Putamen (tissue), 1 donor: ENCODE results near the gene UPK3BL1.
A peak's percentile ranks its signal among the peaks of the same experiment; 100 is the strongest.
"Not testable (repeated sequence)": the region's sequence is repeated elsewhere in the genome, so short reads cannot be mapped to it uniquely, and the experiment has no call there.

Experiments used
- DNase-seq: peaks from one replicate; pipeline ENCODE4 v3.0.0-alpha.2; 2016; ENCODE audit warnings: low spot score

UPK3BL1 gene

DNA sequence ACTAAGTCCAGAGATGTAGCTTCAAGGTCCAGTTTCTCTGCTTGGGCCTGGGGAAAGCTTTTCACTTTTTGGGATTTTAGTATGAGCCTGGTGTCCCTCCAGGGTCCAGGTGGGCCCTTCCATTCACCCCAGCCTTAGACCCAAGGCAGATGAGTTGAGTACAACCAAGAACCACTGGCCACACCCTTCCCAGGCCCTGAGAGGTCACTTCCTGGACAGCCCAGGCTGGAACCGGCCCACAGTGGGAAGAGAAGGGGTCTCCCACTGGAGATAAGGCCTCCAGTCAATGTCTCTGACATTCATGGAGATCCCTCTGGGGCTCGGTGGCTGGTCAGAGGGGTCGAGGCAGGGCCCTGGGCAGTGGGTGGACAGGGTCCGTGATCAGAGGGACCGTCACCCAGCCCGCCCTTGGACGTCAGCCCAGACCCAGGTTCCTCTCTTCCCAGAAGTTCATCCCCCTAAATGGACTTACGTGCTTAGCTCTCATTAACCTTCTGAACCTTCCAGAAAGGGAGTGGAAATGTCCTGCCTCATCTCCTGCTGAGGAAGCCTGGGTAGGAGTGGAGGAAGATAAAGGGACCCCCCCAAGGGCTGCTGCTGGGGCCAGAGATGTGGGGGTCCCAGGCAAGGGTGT lies 15.2 kb downstream of the UPK3BL1 start:
- DNase-seq, result not testable (repeated sequence)

DNA sequence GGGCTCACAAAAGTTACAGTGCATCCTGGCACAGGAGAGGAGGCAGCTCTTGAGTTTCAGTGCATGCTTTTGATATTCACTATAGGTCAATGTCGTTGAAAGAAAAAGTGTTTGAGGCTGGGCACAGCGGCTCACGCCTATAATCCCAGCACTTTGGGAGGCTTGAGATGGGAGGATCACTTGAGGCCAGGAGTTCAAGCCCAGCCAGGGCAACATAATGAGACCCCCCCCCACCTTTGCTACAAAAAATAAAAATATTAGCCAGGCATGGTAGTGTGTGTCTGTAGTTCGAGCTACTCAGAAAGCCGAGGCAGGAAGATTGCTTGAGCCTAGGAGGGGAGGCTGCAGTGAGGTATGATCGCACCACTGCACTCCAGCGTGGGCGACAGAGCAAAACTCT lies 24.5 kb downstream of the UPK3BL1 start:
- not testable (repeated sequence) for DNase-seq

DNA sequence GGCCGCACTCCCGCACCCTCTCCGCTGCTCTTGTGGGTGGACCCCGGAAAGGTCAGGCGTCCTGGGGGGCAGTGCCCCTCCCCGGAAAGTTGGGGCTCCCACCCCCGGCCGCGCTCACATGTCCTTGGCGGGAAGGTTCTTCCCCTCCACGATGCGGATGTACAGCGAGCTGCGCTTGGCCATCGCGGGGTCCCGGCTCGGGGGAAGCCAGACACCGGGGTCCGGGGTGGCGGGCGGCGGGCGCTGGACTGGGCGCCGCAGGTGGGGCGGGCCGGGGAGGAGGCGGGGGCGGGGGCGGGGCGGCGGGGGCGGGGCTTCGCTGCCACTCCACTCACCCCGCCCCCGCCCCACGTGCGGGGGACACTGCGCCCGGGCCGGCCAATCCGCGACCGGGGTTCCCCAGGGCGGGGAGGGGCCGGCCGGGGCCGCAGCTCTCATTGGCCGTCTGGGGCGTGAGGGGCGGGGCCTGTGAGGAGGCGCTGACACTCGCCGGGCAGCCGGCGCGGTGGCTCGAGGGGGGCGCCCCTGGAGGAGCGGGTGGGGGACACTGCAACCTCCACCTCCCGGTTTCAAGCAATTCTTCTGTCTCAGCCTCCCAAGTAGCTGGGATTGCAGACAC lies 26.0 kb downstream of the UPK3BL1 start, which contains the start of gene RASA4:
RASA4 (minus strand) TSS at position 250 of the 619 bp plus-strand sequence; CDS start at position 183, 67 bp downstream.
- peak; percentile 23 for DNase-seq

DNA sequence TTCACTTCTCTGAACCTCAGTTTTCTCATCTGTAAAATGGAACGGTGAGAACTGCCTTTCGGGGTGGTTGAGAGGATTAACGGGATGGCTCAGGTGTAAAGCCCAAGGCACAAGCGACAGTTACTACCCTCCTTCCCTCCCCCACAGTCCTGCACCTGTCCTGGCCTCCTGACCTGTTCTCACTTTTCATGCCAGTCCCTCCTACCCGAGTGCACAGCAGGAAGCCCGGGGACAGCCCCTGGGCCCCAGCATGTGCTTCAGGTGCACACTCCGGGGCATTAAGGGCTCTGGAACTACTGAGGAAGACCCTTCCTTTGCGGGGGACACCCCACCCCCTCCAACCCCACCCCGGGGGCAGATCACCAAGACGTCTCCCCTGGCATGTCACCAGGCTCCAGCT lies 26.7 kb downstream of the UPK3BL1 start:
- not testable (repeated sequence) for DNase-seq

DNA sequence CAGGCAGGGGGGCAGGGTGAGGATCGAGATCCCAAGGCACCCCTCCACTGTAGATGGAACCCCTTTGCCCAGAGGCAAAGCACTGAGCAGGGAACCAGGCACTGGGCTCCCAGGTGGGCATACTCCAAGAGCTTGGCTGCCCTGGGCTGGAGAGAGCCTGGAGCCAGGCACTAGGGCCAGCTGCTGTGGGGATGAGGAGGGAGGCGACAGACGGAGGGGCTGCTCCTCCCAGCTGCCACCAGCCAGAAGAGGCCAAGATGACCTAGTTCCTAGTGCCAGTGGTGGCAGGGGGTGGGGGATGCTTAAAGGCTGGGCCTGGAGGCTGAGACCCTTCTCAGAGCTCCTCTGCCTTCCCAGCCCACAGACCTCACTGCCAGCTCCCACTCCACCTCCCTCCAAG lies 27.7 kb downstream of the UPK3BL1 start:
- not testable (repeated sequence) for DNase-seq

DNA sequence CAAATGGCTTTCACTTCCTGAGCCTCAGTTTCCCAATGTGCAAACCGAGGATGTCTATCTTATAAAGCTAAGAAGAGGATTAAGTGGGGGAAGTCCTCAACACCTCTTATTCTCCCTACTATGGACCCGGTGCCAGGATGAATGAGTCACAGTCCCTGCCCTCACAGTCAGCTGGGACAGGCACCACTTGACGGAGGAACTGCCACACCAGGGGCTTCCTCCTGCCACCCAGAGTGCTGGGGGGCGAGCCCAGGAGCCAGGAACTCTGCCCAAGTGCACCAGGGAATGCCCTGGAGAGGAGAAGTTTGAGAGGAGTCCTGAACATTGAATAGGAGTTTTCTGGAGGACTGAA lies 28.3 kb downstream of the UPK3BL1 start:
- not testable (repeated sequence) for DNase-seq

DNA sequence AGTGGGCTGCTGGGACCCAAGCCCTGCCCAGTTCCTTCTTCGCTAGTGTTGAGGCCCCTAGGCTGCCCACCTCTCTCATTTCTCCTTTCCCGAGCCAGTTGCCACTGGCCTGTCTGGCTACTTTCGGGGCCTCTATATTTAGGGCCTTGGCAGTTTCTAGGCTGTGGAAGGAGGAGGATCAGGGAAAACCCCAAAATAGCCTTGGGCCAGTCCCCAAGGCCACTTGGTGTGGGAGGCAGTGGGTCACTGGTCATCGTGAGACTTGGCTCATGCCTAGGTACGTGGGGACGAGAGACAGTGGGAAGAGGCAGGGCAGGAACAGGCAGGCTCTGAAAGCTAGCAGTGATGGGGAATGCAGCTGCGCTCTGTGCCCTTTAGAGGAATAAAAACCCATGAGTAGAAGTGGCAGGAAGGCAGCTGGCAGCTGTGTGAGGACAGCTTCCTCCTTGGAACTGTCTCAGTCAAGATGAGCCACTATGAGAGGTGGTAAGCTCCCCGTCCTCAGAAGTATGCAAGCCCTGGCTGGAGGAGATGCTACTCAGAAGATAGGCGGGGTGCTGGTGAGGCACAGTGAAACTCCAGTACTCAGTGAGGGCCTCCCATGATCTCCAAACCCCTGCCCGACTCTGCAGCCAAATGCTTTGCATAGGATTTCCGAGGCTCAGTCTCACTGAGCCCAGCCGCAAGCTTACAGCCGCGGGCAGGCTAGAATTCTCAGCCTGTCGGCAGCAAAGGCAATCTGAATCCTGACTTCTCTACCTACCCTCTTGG lies 28.8 kb downstream of the UPK3BL1 start:
- not testable (repeated sequence) for DNase-seq

DNA sequence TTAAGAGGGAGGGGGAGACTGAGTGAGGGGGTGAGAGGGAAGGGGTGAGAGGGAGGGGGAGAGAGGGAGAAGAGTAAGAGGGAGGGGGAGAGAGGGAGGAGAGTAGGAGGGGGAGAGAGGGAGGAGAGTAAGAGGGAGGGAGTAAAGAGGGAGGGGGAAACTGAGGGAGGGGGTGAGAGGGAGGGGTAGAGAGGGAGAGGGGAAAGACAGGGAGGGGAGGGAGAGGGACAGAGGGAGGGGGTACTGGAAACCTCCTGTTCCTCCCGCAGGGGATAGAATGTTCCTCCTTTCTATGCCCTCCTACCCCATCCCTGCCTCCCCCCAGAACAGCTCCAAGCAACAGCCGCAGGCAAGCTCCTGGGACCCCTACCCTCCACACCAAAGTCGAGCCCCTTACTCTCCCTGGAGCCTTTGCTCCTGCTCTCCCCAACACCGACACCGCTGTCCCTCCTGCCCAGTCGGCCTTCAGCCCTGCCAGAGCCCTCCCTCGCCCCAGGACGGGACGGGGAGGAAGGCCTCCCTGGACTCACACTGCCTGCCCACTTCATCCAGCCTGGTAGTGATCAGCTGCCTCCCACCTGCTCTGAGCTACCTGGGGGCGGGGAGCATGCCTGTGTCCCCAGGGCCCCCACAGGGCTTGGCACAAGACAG lies 30.8 kb downstream of the UPK3BL1 start:
- peak; percentile 7 for DNase-seq

DNA sequence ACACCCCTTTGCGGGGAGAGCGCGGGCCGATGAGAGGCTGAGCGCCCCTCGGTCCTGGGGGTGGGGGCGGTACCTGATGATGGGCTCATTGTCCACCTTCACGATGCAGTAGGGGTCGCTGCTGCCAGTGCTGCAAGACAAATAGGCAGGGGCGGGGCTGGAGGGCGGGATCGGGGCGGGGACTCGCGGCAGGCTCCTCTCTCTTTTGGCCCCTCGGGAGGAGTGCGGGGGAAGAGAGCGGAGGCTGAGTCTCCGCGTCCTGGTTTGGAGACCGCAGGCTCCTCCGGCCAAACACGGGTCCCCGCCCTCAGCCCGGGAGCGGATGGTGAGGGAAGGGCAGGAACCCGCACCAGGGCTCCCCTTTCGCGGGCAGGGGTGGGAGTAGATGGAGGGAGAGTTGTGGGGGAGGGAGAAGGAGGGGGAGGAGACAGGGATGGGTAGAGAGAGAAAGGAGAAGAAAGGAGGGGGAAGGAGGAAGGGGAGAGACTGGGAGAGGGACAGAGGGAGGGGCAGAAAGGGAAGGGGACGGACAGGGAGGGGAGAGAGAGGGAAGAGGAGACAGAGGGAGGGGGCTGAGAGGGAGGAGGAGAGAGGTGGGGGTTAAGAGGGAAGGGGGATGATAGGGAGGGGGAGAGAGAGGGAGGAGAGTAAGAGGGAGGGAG lies 31.4 kb downstream of the UPK3BL1 start:
- not testable (repeated sequence) for DNase-seq

DNA sequence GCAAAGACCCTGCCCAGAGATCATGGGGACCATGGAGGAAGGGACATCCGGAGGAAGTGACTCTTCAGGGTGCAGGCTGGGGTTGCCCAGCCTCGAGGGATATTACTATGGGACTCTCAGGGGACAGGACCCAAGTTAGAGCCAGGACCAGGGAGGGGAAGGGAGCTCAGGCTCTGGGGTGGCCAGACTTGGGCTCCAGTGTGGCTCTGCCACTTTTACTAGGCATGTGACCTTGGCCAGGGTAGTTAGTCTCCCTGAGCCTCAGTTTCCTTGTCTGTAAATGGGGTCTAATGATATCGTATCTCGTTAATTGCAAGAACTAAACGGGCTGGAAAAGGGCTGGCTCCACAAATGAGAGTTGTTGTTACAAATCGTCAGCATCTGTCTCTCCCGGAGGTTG lies 32.1 kb downstream of the UPK3BL1 start:
- DNase-seq, result not testable (repeated sequence)

DNA sequence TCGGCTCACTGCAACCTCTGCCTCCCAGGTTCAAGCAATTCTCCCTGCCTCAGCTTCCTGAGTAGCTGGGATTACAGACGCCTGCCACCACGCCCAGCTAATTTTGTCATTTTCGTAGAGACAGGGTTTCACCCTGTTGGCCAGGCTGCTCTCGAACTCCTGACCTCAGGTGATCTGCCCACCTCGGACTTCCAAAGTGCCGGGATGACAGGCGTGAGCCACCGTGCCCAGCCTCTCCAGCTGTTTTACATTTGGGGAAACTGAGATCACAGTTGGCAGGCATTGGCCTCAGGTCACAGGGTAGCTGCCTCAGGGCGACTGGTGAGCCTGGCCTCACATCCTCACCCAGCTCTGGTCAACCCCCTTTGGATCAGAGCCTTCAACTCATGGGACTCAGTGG lies 32.9 kb downstream of the UPK3BL1 start:
- DNase-seq, result not testable (repeated sequence)

DNA sequence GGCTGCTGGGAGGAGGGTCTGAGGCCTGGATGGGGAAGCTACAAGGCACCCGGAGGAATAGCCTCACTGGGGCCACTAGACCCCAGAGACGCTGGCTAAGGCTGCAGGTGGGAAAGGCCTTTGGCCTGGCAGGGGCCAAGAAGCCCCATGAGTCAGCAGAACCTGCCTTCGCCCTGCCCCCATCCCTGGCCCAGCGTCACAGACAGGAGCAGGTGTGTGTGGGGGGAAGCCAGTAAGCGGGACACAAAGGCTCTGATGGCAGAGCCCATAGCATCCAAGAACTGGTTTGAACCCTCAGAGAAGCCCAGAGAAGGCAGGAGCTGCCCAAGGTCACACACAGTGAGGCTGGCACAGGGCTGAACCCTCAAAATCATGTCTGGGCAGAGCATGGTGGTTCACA lies 35.7 kb downstream of the UPK3BL1 start:
- DNase-seq, result not testable (repeated sequence)

DNA sequence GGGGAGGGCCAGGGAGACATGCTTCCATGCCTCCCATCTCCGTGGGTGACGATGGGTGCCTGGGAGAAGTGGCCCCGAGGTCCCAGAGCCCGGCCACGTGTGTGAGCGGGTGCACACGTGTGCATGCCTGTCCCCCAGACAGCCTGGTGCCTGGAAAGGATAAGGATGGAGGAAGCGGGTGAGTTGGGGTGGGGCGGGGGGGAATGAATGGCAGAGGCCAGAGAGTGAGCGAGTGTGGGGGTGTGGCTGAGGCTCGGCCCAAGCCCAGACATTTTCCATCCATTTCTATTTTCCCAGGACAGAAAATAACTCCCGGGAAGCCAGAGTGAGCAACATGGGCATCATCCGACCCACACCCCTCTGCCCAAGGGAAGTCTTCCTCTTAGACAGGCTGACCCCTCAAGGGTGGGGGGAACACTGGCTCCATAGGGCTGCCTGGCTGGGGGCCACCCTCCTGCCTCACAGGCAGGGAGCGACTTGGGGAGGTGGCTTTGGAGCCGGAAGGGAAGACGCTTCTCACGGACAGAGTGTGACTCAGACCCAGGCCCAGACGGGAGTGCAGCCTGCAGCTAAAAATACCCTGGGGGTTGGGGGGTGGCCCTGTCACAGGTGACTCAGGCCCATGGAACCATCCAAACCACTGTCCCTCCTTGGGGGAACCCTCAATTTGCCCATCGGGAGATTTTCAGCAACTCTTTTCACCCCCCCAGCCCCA lies 38.0 kb downstream of the UPK3BL1 start:
- not testable (repeated sequence) for DNase-seq

DNA sequence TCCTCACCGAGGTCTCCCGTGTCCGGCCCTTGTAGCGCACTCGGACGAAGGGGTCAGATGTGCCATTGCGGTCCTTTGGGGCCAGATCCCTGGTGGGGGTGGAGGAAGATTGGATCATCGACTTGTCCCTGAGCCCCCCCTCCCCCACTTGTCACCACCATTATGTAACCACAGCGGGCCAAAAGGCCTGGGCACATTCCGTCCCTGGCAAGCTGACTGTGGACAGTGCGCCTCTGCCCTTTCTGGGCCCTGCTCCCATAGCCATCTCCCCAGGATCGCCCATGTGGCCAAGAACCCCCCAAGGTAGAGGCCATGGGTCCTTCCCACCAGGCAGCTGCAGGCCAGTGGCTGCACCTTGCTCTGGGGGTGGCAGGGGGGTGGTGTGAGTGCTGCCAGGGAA lies 40.3 kb downstream of the UPK3BL1 start:
- DNase-seq, result not testable (repeated sequence)

DNA sequence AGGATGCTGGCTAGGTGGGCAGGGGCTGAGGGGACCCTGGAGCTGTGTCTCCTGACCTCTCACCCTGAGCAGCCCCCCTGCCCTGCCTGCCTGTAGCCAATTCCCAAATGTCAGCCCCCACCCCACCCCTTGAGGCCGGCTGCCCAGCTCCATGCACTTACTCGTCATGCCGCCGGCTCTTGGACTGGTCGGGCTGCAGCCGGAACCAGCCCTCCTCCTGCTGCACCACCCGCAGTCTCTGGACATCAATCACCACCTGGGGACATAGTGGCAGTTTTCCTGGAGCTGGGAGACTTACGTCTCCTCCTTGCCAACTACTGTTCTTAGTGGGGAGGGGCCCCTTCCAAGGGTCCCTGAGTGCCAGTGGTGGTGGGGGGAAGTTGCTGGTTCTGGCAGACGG lies 42.9 kb downstream of the UPK3BL1 start:
- DNase-seq, result not testable (repeated sequence)

DNA sequence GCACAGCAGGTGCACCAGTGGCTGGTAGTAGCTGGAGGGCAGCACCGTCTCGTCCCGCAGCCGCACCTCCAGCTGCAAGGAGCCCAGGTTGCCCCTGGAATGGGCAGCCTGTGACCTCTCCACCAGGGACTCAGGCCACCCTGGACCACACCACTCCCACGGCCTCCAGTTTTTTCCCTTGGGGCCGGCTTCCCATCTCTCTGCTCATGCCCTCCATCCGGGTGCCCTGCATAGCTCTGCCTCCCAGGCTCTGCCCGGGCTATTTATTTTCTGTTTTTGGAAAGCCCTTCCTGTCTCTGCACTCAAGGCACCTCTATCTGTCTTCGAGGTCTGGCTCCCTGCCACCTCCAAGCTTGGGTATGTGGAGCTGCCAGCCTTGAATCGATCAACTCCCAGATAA lies 46.6 kb downstream of the UPK3BL1 start:
- DNase-seq, result not testable (repeated sequence)

DNA sequence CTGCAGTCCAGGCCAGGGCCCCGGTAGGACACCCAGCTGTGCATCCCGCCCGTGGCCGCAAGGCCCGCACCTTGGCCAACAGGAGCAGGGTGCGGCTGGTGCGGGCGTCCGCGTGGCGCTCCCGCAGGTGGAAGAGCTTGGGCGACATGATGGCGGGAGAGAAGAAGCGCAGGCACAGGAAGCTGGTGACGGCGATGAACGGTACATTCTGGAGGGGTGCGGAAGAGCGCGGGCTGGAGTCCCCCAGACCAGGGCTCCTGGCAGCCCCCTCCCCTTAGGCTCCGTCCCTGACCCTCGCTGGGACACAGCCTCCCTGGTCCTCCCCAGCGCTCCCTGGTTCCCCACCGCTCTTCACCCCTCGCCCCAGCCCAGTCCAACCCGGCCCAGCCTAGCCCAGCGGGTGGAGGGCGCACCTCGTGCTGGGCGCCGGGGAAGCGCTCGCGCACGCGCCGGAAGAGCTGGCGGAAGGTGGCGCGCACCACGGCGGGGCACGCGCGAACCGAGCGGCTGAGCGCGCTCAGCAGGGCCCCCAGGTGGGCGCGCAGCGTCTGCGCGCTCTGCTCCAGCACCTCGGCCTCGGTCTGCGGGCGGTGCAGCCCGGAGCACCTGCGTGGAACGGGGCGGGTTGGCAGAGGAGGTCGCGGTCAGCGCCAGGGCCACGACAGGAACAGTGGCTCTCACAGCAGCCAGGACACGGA lies 48.8 kb downstream of the UPK3BL1 start:
- DNase-seq, result not testable (repeated sequence)

DNA sequence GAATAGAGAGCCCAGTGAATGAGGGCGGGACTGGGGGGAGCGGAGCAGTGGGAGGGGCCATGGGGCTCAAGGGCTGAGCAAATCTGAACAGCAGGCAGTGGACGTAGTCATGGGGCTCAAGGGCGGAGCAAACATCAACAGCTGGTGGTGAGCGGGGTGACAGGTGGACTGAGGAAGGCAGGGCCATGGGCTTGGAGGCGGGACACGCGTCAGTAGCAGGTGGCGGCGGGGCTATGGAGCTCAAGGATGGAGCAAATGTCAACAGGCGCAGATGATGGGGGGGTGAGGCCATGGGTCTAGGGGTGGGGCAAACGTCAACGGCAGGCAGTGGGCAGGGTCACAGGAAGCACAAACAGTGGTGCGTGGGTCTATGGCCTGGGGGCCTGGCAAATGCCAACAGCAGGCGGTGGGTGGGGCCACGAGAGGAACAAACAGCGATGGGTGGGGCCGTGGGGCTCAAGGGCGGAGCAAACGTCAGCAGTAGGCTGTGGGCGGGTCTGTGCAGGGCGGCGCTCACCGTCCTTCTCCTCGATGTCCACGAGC lies 50.0 kb downstream of the UPK3BL1 start:
- DNase-seq, result not testable (repeated sequence)

DNA sequence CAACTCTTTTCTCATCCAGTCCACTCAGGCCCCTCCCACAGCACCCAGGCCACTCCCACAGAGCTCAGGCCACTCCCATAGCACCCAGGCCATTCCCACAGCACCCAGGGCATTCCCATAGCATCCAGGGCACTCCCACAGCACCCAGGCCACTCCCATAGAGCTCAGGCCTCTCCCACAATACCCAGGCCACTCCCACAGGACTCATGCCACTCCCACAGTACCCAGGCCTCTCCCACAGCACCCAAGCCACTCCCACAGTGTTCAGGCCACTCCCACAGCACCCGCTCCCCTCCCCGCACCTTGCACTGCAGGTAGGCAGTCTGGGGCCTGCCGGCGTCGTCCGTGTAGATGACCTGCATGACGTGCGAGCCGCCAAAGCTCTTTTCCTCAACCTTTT lies 52.7 kb downstream of the UPK3BL1 start:
- DNase-seq, result not testable (repeated sequence)
